ENCODE data around the gene RAB22A. TPM values are rescaled to one million over a fixed set of nuclear protein-coding genes. Genes with fewer than 3 reads are reported as not detected.

The RAB22A gene
- total RNA-seq, 1 experiment from 2014 or later, result 9.9 TPM

DNA sequence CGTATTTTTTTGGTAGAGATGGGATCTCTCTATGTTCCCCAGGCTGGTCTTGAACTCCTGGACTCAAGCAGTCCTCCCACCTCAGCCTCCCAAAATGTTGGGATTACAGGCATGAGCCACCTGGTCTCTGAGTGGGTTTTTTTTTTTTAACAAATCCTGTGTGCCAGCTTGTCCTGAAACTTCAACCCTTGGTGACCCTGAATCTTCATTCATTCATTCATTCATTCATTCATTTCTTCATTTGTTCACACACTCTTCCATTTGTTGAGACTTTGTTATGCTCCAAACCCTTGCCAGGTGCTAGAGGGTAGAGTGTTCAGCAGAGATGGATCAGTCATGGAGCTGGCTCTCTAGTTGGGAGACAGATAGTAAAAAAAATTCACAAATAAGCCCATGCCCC, 67.5 kb downstream of the RAB22A start:
- Histone ChIP-seq H3K9ac (ENCODE audit: low read length) (no peak overlapping the region), H3K4me2 (ENCODE audit: low read length) (no peak overlapping the region), H3K9me3 (ENCODE audit: control insufficient read depth in 1 of 2, insufficient read depth in 1 of 2, low read depth in 1 of 2, low read length in 2 of 2) (no peaks in the 10 kb centered on the region), H3K4me1 (ENCODE audit: control insufficient read depth in 1 of 2, insufficient read depth in 2 of 2, low read length in 2 of 2) (no peaks in the 10 kb centered on the region), H2AFZ (ENCODE audit: low read depth, low read length, poor library complexity, severe bottlenecking) (no peak overlapping the region), H3K36me3 (ENCODE audit: control insufficient read depth in 1 of 2, insufficient read depth in 2 of 2, low read length in 2 of 2) (no peaks in the 10 kb centered on the region), H3K79me2 (ENCODE audit: insufficient read depth, low read length) (no peaks in the 10 kb centered on the region), H4K20me1 (ENCODE audit: insufficient read depth) (no peaks in the 10 kb centered on the region), H3K4me3 (replicated peaks in 1 of 2; ENCODE audit: low read depth in 1 of 2, low read length in 2 of 2) (no peak overlapping the region), H3K27ac (ENCODE audit: low read depth, low read length) (no peak overlapping the region), H3K27me3 (ENCODE audit: insufficient read depth, low read length) (no peaks in the 10 kb centered on the region), H3K9me2 (ENCODE audit: insufficient read depth) (no peaks in the 10 kb centered on the region)
- TF ChIP-seq EZH2 (IDR thresholded peaks at IDR 0.05) (no peak), YY1 (IDR thresholded peaks at IDR 0.05; ENCODE audit: extremely low read depth, insufficient replicate concordance, low read depth, low read length) (no peak), ZNF274 (IDR thresholded peaks at IDR 0.05; ENCODE audit: low read depth, low read length) (no peak)
- TF ChIP-seq, protein P1, sequence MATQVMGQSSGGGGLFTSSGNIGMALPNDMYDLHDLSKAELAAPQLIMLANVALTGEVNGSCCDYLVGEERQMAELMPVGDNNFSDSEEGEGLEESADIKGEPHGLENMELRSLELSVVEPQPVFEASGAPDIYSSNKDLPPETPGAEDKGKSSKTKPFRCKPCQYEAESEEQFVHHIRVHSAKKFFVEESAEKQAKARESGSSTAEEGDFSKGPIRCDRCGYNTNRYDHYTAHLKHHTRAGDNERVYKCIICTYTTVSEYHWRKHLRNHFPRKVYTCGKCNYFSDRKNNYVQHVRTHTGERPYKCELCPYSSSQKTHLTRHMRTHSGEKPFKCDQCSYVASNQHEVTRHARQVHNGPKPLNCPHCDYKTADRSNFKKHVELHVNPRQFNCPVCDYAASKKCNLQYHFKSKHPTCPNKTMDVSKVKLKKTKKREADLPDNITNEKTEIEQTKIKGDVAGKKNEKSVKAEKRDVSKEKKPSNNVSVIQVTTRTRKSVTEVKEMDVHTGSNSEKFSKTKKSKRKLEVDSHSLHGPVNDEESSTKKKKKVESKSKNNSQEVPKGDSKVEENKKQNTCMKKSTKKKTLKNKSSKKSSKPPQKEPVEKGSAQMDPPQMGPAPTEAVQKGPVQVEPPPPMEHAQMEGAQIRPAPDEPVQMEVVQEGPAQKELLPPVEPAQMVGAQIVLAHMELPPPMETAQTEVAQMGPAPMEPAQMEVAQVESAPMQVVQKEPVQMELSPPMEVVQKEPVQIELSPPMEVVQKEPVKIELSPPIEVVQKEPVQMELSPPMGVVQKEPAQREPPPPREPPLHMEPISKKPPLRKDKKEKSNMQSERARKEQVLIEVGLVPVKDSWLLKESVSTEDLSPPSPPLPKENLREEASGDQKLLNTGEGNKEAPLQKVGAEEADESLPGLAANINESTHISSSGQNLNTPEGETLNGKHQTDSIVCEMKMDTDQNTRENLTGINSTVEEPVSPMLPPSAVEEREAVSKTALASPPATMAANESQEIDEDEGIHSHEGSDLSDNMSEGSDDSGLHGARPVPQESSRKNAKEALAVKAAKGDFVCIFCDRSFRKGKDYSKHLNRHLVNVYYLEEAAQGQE (IDR thresholded peaks at IDR 0.05; ENCODE audit: low read depth), result no peak
- ChIA-PET CTCF (no interaction called here), POLR2A (interaction anchor here (1.2 kb wide), 1 partner anchor 12 kb away, joined by 3 read pairs; the partner anchor contains the start of gene VAPB), RAD21 (ENCODE audit: low non-redundant PET in 1 of 2, low total read pairs in 2 of 2, uncharacterized antibody in 2 of 2, unreplicated experiment in 2 of 2) (interaction anchor here in 1 of 2 experiments (0.7 kb wide), 1 partner anchor 130 kb away, joined by 3 read pairs; no protein-coding TSS in a partner anchor)
- DNase-seq (ENCODE audit: low read depth, low spot score), result no peak
- intact Hi-C loops (cut with micrococcal nuclease), result no loop called here
- BruUV-seq (replicated peaks), result no TSS peak
- ATAC-seq, result no peak

Measured in HCT116 (cell line).